Esophagus muscularis mucosa (tissue), 4 donors: ENCODE measurements around the gene BTBD7. TPM values are rescaled to one million over a fixed set of nuclear protein-coding genes. Genes with fewer than 3 reads are reported as not detected.

Source experiments
- DNase-seq: peaks from one replicate; pipeline ENCODE4 v3.0.0-alpha.2; 2017; ENCODE audit errors: extremely low spot score
- H3K27ac ChIP-seq, 4 donors: fragments of 200-600 bp; sonication (generic); replicated peaks in 1 of 4; 1 replicate in 3 of 4; 2 replicates in 1 of 4; pipeline ENCODE4 v1.5.1; 2016 to 2019; ENCODE audit warnings: mild to moderate bottlenecking in 1 of 4
- H3K27me3 ChIP-seq, 4 donors: fragments of 200-600 bp; sonication (generic); one replicate each; pipeline versions ENCODE4 v1.5.1 to v1.6.0; 2016 to 2019
- H3K36me3 ChIP-seq, 4 donors: fragments of 200-600 bp; sonication (generic); one replicate each; pipeline ENCODE4 v1.5.1; 2016 to 2019
- H3K4me1 ChIP-seq, 4 donors: fragments of 200-600 bp; sonication (generic); one replicate each; pipeline ENCODE4 v1.5.1; 2016 to 2019
- H3K4me3 ChIP-seq, 4 donors: fragments of 200-600 bp; sonication (generic); 1 replicate in 2 of 4; 2 replicates in 2 of 4; pipeline ENCODE4 v1.5.1; 2016 to 2019; ENCODE audit warnings: mild to moderate bottlenecking in 4 of 4, moderate library complexity in 1 of 4
- H3K9me3 ChIP-seq, 4 donors: fragments of 200-600 bp; sonication (generic); 1 replicate in 3 of 4; 2 replicates in 1 of 4; pipeline ENCODE4 v1.5.1; 2016 to 2019
- CTCF ChIP-seq, 3 experiments: fragments of 200-600 bp in 2 of 3; fragments of 450-650 bp in 1 of 3; sonication (generic) in 2 of 3; IDR thresholded peaks; one replicate each; pipeline ENCODE4 v1.5.1; 2017 to 2019; ENCODE audit warnings: antibody characterized with exemption in 3 of 3, mild to moderate bottlenecking in 2 of 3, moderate library complexity in 1 of 3
- EP300 ChIP-seq: sonication (generic); formaldehyde crosslinking; IDR thresholded peaks from one replicate; pipeline ENCODE4 v1.6.1; 2017; ENCODE audit warnings: antibody characterized with exemption
- POLR2A ChIP-seq: fragments of 450-650 bp; IDR thresholded peaks from one replicate; pipeline ENCODE4 v1.6.1; 2017; ENCODE audit warnings: antibody characterized with exemption, moderate library complexity, mild to moderate bottlenecking, low read depth
- POLR2AphosphoS5 ChIP-seq, 2 donors: sonication (generic); formaldehyde crosslinking; IDR thresholded peaks; one replicate each; pipeline ENCODE4 v1.6.1; 2017; ENCODE audit warnings: antibody characterized with exemption in 2 of 2
- WGBS: methylation state at CpG from one replicate; pipeline ENCODE4 v1.1.5; 2018; 5-methylcytosine and 5-hydroxymethylcytosine counted together
- intact Hi-C: fragments of 100-400 bp; cut with DNase I; formaldehyde crosslinking; loops from one replicate; pipeline ENCODE4 v1.15.1; 2023
- total RNA-seq, 4 donors: library from RNA; depleted of rRNA; stranded (reverse); fragments of >200 nt; gene quantifications; one replicate each; pipeline versions ENCODE4 v1.1.0 to v1.2.1, GENCODE V29; 2016

The BTBD7 gene
- total RNA-seq, 4 donors from 2014 or later: 28.8 to 35.7 (median 30.1) TPM

DNA sequence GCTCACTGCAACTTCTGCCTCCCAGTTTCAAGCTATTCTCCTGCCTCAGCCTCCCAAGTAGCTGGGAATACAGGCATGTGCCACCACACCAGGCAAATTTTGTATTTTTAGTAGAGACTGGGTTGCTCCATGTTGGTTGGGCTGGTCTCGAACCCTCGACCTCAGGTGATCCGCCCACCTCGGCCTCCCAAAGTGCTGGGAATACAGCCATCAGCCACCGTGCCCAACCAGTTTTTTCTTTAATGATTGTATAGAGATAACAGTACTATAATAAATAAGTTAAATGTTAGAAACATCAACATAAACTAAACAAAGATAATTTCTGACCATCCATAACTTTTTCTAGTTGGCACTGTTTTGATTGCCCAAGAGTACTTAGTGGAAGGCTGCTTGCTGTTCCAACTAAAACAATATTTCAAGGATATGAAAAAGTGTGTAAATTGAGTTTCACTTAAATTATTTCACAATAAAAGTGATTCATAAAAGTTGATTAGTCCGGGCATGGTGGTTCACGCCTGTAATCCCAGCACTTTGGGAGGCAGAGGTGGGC lies 131.6 kb downstream of the BTBD7 start:
- TF ChIP-seq POLR2AphosphoS5 (IDR thresholded peaks at IDR 0.05) (no peak), EP300 (no peak), CTCF (IDR thresholded peaks at IDR 0.05) (no peak), POLR2A (no peak)
- no peaks in the 10 kb centered on the region for H3K36me3 ChIP-seq
- no peak overlapping the region for H3K27ac ChIP-seq
- DNase-seq: no peak
- H3K27me3 ChIP-seq: no peaks in the 10 kb centered on the region
- no peaks in the 10 kb centered on the region for H3K9me3 ChIP-seq
- 93% methylated on average over 7 of the region's 7 CpGs for WGBS
- H3K4me1 ChIP-seq: peaks cover 7 to 16% (median 11%) of the 10 kb centered on the region in 4 donors
- intact Hi-C loops: no loop called here
- no peak overlapping the region for H3K4me3 ChIP-seq

DNA sequence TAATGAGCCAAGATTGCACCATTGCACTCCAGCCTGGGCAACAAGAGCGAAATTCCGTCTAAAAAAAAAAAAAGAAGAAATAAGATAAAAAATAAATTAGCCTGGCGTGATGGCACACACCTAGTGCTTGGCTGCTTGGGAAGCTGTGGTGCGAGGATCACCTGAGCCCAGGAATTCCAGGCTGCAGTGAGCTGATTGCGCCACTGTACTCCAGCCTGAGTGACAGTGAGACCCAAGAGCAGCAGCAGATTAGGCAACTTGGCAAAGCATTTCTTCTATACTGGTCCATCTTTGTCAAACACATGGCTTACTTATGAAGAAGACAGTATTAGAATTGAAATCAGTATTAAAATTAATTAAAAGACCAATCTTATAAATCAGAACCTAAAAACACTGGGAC lies 132.3 kb downstream of the BTBD7 start:
- WGBS: 83% methylated on average over 5 of the region's 5 CpGs

GRCh38 chr14:93199031-93199430 lies 133.8 kb downstream of the BTBD7 start:
- no peak overlapping the region for H3K4me3 ChIP-seq
- no peak for TF ChIP-seq CTCF (IDR thresholded peaks at IDR 0.05)
- no peak for TF ChIP-seq POLR2AphosphoS5 (IDR thresholded peaks at IDR 0.05)
- TF ChIP-seq EP300: no peak
- TF ChIP-seq POLR2A: no peak
- no peaks in the 10 kb centered on the region for H3K36me3 ChIP-seq
- no peaks in the 10 kb centered on the region for H3K4me1 ChIP-seq
- intact Hi-C loops: no loop called here
- no peaks in the 10 kb centered on the region for H3K27me3 ChIP-seq
- no peak for DNase-seq
- no peak overlapping the region for H3K27ac ChIP-seq
- H3K9me3 ChIP-seq: no peaks in the 10 kb centered on the region
- WGBS: 89% methylated on average over 4 of the region's 4 CpGs

More for the DNA sequence above, 132.3 kb downstream of the BTBD7 start:
- DNase-seq: no peak
- TF ChIP-seq CTCF (IDR thresholded peaks at IDR 0.05) (no peak), POLR2AphosphoS5 (IDR thresholded peaks at IDR 0.05) (no peak)
- Histone ChIP-seq H3K9me3 (no peaks in the 10 kb centered on the region), H3K4me3 (no peak overlapping the region), H3K27me3 (no peaks in the 10 kb centered on the region), H3K27ac (no peak overlapping the region), H3K4me1 (peaks cover under 1 to 10% (median 4%) of the 10 kb centered on the region in 4 donors), H3K36me3 (no peaks in the 10 kb centered on the region)
- intact Hi-C loops: no loop called here

GRCh38 chr14:93195316-93195999 lies 137.4 kb downstream of the BTBD7 start:
- H3K9me3 ChIP-seq: no peaks in the 10 kb centered on the region
- H3K36me3 ChIP-seq: no peaks in the 10 kb centered on the region
- TF ChIP-seq POLR2A: no peak
- WGBS: 100% methylated on average over 1 of the region's 1 CpG
- H3K27ac ChIP-seq: no peak overlapping the region
- no peaks in the 10 kb centered on the region for H3K4me1 ChIP-seq
- intact Hi-C loops: no loop called here
- H3K4me3 ChIP-seq: no peak overlapping the region
- DNase-seq: no peak
- H3K27me3 ChIP-seq: no peaks in the 10 kb centered on the region

Other genes starting within 250 kb of the BTBD7 start
- 100 to 1,000 TPM; 108 to 221 (median 138) TPM for gene ITPK1, start 217.1 kb downstream of the BTBD7 start, total RNA-seq
- 10 to 100 TPM; 54.3 to 90.9 (median 61.7) TPM for gene MOAP1, start 148.1 kb downstream of the BTBD7 start, total RNA-seq
- 10 to 100 TPM in 3 of 4 donors, 1 to 10 TPM in 1; 6.8 to 15.6 (median 11.6) TPM for gene LYSET, start 147.7 kb downstream of the BTBD7 start, total RNA-seq
- 10 to 100 TPM in 3 of 4 donors, 1 to 10 TPM in 1; 6.1 to 14.5 (median 11.6) TPM for gene GON7, start 126.0 kb downstream of the BTBD7 start, total RNA-seq
- gene UBR7, start 125.8 kb downstream of the BTBD7 start, total RNA-seq: 10 to 100 TPM; 26.2 to 33.6 (median 29.9) TPM
- gene COX8C, start 14.1 kb upstream of the BTBD7 start, total RNA-seq: not detected
- under 1 TPM; under 0.01 to 0.23 (median 0.18) TPM for gene UNC79, start 97.9 kb upstream of the BTBD7 start, total RNA-seq